T47D (cell line): ENCODE data around the gene KRTAP4-1.
"Not testable (repeated sequence)": the region's sequence is repeated elsewhere in the genome, so short reads cannot be mapped to it uniquely, and the experiment has no call there.

ENCODE experiments used
- DNase-seq, 2 experiments: peaks; one replicate each; pipeline versions ENCODE4 v3.0.0 to v3.0.0-alpha.2; 2011 to 2012; ENCODE audit warnings: low read depth in 1 of 2, low spot score in 1 of 2
- JUND ChIP-seq: IDR thresholded peaks from 2 replicates; pipeline ENCODE4 v1.6.1; 2012; ENCODE audit warnings: low read depth
- in situ Hi-C: cut with HindIII; loops from 2 replicates; pipeline ENCODE4 v1.10.0; 2016; ENCODE audit warnings: low sequenced_read_pairs, low pct_unique_long_range_greater_than_20kb

KRTAP4-1 gene

DNA sequence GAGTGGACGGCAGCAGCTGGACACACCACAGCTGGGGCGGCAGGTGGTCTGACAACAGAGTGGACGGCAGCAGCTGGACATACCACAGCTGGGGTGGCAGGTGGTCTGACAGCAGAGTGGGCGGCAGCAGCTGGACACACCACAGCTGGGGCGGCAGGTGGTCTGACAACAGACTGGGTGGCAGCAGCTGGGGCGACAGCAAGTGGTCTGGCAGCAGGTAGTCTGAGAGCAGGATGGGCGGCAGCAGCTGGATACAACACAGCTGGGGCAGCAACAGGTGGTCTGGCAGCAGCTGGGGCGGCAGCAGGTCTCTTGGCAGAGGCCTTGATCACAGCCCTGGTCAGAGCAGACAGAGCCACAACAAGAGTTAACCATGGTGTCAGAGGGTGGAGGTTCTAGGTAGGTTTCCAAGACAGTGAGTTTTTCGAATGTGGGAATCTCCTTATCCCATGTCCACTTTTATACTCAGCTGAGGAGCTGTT, at the start of gene KRTAP4-1:
Gene KRTAP4-1, minus strand, starts transcription at position 432 of the 482 bp plus-strand sequence. Its CDS starts 57 bp downstream, at position 375.
- in situ Hi-C loops = no loop called here
- no peak for DNase-seq
- TF ChIP-seq JUND = no peak

DNA sequence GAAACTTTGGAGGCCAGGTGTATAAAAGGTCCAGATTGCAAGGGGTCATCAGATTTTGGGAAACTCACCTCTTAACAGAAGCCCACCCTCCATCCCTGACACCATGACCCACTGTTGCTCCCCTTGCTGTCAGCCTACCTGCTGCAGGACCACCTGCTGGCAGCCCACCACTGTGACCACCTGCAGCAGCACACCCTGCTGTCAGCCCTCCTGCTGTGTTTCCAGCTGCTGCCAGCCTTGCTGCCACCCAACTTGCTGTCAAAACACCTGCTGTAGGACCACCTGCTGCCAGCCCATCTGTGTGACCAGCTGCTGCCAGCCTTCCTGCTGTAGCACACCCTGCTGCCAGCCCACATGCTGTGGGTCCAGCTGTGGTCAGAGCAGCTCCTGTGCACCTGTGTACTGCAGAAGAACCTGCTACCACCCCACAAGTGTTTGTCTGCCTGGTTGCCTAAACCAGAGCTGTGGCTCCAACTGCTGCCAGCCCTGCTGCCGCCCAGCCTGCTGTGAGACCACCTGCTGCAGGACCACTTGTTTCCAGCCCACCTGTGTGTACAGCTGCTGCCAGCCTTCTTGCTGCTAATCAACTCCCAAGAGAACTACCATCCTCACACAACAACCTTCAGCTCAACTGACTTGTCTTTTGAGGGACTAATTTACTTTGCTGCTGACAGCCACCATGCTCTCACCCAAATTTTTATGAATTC, 47.8 kb upstream of the KRTAP4-1 start, which contains the start of gene KRTAP9-3:
Gene KRTAP9-3, plus strand, starts transcription at position 51 of the 707 bp plus-strand sequence. Its CDS starts 53 bp downstream, at position 104.
- in situ Hi-C loops, DNase-seq: not testable (repeated sequence)

GRCh38 chr17:41231731-41232130, 47.0 kb upstream of the KRTAP4-1 start:
- TF ChIP-seq JUND = no peak
- in situ Hi-C loops = no loop called here
- no peak for DNase-seq

DNA sequence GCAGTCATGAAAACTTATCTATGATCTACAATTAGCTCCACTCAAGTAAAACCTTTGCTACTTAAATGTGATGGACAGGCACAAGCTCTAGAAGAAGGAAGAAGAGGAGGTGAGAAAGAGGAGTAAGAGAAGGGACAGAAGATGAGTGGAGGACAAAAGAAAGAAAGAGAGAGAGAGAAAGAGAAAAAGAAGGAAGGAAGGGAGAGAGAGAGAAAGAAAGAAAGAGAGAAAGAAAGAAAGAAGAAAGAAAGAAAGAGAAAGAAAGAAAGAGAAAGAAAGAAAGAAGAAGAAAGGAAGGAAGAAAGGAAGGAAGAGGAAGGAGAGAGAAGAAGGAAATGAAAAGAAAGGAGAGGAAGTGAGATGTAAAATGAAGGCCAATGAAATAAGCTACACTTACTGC, 45.4 kb upstream of the KRTAP4-1 start:
- TF ChIP-seq JUND = no peak
- no peak for DNase-seq
- in situ Hi-C loops = no loop called here

DNA sequence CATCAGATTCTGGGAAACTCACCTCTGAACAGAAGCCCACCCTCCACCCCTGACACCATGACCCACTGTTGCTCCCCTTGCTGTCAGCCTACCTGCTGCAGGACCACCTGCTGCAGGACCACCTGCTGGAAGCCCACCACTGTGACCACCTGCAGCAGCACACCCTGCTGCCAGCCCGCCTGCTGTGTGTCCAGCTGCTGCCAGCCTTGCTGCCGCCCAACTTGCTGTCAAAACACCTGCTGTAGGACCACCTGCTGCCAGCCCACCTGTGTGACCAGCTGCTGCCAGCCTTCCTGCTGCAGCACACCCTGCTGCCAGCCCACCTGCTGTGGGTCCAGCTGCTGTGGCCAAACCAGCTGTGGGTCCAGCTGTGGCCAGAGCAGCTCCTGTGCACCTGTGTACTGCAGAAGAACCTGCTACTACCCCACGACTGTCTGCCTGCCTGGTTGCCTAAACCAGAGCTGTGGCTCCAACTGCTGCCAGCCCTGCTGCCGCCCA, 41.9 kb upstream of the KRTAP4-1 start, which contains the start of gene KRTAP9-2:
Gene KRTAP9-2, plus strand, starts transcription at position 51 of the 498 bp plus-strand sequence. Its CDS starts 7 bp downstream, at position 58.
- in situ Hi-C loops, DNase-seq: not testable (repeated sequence)

GRCh38 chr17:41226051-41226450, 41.3 kb upstream of the KRTAP4-1 start:
- DNase-seq = no peak
- in situ Hi-C loops = no loop called here
- TF ChIP-seq JUND = no peak

DNA sequence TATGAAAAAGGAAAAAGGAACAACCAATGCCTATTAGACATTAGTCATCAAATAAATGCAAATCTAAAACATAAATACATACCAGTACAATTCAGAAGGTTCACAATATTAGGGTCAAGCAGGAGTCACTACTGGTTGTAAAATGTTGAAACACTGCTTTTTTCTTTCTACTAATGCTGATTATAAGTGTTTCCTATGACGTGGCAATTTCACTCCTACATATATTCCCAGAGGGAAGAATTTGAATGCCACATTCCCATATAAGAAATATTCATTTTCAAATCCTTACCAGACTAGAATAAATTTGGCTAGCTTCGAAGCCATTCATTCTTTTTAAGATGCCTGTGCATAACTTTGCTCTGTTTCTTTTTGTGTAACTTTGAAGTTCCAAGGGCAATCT, 39.1 kb upstream of the KRTAP4-1 start:
- DNase-seq = no peak
- no peak for TF ChIP-seq JUND
- in situ Hi-C loops = no loop called here

- in situ Hi-C loops = no loop called here
- no peak for DNase-seq
- no peak for TF ChIP-seq JUND
Observed at GRCh38 chr17:41215681-41216080, 31.0 kb upstream of the KRTAP4-1 start.

- no peak for TF ChIP-seq JUND
Observed at GRCh38 chr17:41212524-41213169, 27.9 kb upstream of the KRTAP4-1 start.

GRCh38 chr17:41211845-41212466, 27.2 kb upstream of the KRTAP4-1 start:
- in situ Hi-C loops = no loop called here
- DNase-seq = no peak

More at GRCh38 chr17:41212524-41213169, 27.9 kb upstream of the KRTAP4-1 start:
- in situ Hi-C loops = no loop called here
- no peak for DNase-seq

DNA sequence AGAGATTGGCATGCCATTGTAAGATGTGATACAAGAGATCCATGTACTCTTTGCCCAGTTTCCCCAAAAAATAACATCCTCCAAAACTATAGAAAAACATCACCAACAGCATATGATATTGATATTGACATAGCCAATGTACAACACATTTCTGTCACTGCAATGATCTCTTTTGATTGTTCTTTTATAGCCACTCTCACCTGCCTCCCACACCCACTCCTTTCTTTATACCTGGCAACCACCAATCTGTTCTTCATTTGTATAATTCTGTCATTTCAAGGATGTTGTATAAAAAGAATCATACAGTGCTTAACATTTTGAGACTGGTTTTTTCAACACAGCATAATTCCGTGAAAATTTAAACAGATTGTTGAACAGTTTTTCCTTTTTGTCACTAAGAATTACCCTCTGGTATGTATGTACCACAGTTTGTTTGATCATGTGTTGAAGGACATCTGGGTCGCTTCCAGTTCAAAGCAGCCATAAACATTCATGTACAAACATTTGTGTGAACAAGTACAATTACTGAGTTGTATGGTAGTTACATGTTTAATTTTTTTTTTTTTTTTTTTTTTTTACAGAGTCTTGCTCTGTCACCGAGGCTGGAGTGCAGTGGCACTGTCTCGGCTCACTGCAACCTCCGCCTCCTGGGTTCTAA, 14.8 kb upstream of the KRTAP4-1 start:
- no peak for DNase-seq
- in situ Hi-C loops = no loop called here
- TF ChIP-seq JUND = no peak

More at GRCh38 chr17:41211845-41212466, 27.2 kb upstream of the KRTAP4-1 start:
- no peak for TF ChIP-seq JUND

DNA sequence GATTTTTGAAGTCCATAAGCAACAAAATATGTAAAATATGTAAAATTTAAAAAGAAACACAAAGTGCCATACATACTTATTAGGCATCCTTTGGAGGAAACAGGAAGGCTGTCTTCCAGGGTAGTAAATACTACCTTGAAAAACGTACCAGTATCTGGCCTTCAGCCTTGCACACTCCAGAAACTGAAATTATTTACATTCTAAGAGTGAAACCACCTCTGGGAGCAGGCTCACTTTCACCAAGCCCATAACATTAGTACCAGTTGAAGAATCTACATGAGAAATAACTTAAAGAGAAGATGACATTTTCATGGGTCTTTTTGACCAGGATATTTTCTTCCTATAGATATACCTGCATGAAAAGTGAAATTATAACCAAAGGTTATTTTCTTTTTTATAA, 11.4 kb upstream of the KRTAP4-1 start:
- in situ Hi-C loops = no loop called here
- TF ChIP-seq JUND = no peak

More for the DNA sequence above, 11.4 kb upstream of the KRTAP4-1 start:
- DNase-seq = no peak
